ENCODE data around the gene ACTN4. TPM values are rescaled to one million over a fixed set of nuclear protein-coding genes. Genes with fewer than 3 reads are reported as not detected.

The ACTN4 gene
- total and polyA plus RNA-seq, 11 donors: 100 to 307 (median 149) TPM

- no peaks in the 10 kb centered on the region for H3K27me3 ChIP-seq
- no peak overlapping the region for H3K4me3 ChIP-seq
- H3K9me3 ChIP-seq: no peaks in the 10 kb centered on the region
- intact Hi-C loops (cut with DNase I): no loop called here
- no peak for ATAC-seq
- H3K4me1 ChIP-seq: peaks cover 0 to 9% (median 2%) of the 10 kb centered on the region in 12 donors
- H3K27ac ChIP-seq: no peak overlapping the region
- TF ChIP-seq POLR2A (IDR thresholded peaks at IDR 0.05) (no peak), CTCF (IDR thresholded peaks at IDR 0.05) (no peak)
- no peaks in the 10 kb centered on the region for H3K36me3 ChIP-seq
- no peak for DNase-seq
- 78 to 90% (median 85%) methylated on average over 12 to 13 of the region's 13 CpGs for WGBS, 4 donors
Observed at GRCh38 chr19:38774181-38774950, 126.9 kb downstream of the ACTN4 start.

GRCh38 chr19:38778733-38779132, 131.3 kb downstream of the ACTN4 start:
- TF ChIP-seq POLR2A (IDR thresholded peaks at IDR 0.05): no peak
- no peak for TF ChIP-seq CTCF (IDR thresholded peaks at IDR 0.05)
- no peak overlapping the region for H3K27ac ChIP-seq
- 56 to 67% (median 57%) methylated on average over 7 of the region's 7 CpGs for WGBS, 4 donors
- H3K4me1 ChIP-seq: peaks cover 0 to 3% (median 0%) of the 10 kb centered on the region in 12 donors
- peaks cover 0 to 2% (median 0%) of the 10 kb centered on the region in 9 donors for H3K27me3 ChIP-seq
- H3K36me3 ChIP-seq: no peaks in the 10 kb centered on the region
- H3K4me3 ChIP-seq: no peak overlapping the region
- H3K9me3 ChIP-seq: no peaks in the 10 kb centered on the region
- DNase-seq: no peak
- intact Hi-C loops (cut with DNase I): no loop called here
- ATAC-seq: no peak

GRCh38 chr19:38780443-38780842, 133.0 kb downstream of the ACTN4 start:
- TF ChIP-seq POLR2A (IDR thresholded peaks at IDR 0.05): no peak
- TF ChIP-seq CTCF (IDR thresholded peaks at IDR 0.05): no peak
- 86 to 94% (median 92%) methylated on average over 7 of the region's 7 CpGs for WGBS, 4 donors
- no peaks in the 10 kb centered on the region for H3K9me3 ChIP-seq
- no peak for DNase-seq
- H3K36me3 ChIP-seq: no peaks in the 10 kb centered on the region
- H3K27ac ChIP-seq: no peak overlapping the region
- H3K4me1 ChIP-seq: peaks cover 0 to 3% (median 0%) of the 10 kb centered on the region in 12 donors
- no peak overlapping the region for H3K4me3 ChIP-seq
- no peak for ATAC-seq
- intact Hi-C loops (cut with DNase I): no loop called here
- H3K27me3 ChIP-seq: peaks cover 0 to 2% (median 0%) of the 10 kb centered on the region in 9 donors

GRCh38 chr19:38781058-38781457, 133.6 kb downstream of the ACTN4 start:
- Histone ChIP-seq H3K9me3 (no peaks in the 10 kb centered on the region), H3K4me3 (no peak overlapping the region), H3K4me1 (peaks cover 0 to 3% (median 0%) of the 10 kb centered on the region in 12 donors), H3K27me3 (peaks cover 0 to 2% (median 0%) of the 10 kb centered on the region in 9 donors), H3K27ac (no peak overlapping the region), H3K36me3 (no peaks in the 10 kb centered on the region)
- ATAC-seq (no peak), DNase-seq (no peak)
- 44 to 50% (median 49%) methylated on average over 7 of the region's 7 CpGs for WGBS, 4 donors
- intact Hi-C loops (cut with DNase I): no loop called here
- TF ChIP-seq CTCF (IDR thresholded peaks at IDR 0.05) (no peak), POLR2A (IDR thresholded peaks at IDR 0.05) (no peak)

Other genes with a start within 250 kb of the ACTN4 start
- gene FAM98C, start 244.6 kb upstream of the ACTN4 start, total RNA-seq: 10 to 100 TPM in 8 of 9 donors, 1 to 10 TPM in 1; 9.3 to 15.8 (median 11.9) TPM
- 10 to 100 TPM in 1 of 2 donors, 1 to 10 TPM in 1; 9.6 to 10.3 TPM for gene FAM98C, start 244.6 kb upstream of the ACTN4 start, polyA plus RNA-seq
- 1 to 10 TPM in 6 of 9 donors, under 1 TPM in 3; 0.51 to 6.7 (median 1.4) TPM for gene RASGRP4, start 221.4 kb upstream of the ACTN4 start, total RNA-seq
- gene RASGRP4, start 221.4 kb upstream of the ACTN4 start, polyA plus RNA-seq: under 1 TPM; 0.61 to 0.91 TPM
- 1 to 10 TPM in 5 of 9 donors, under 1 TPM in 4; 0.44 to 2.1 (median 1.4) TPM for gene RYR1, start 214.0 kb upstream of the ACTN4 start, total RNA-seq
- gene RYR1, start 214.0 kb upstream of the ACTN4 start, polyA plus RNA-seq: under 1 TPM; 0.61 to 0.72 TPM
- gene MAP4K1, start 29.7 kb upstream of the ACTN4 start, total RNA-seq: 1 to 10 TPM; 1.2 to 9.9 (median 2.7) TPM
- gene MAP4K1, start 29.7 kb upstream of the ACTN4 start, polyA plus RNA-seq: 1 to 10 TPM in 1 of 2 donors, under 1 TPM in 1; 0.69 to 2.7 TPM
- gene EIF3K, start 28.5 kb upstream of the ACTN4 start, total RNA-seq: 1,000 to 10,000 TPM in 1 of 9 donors, 100 to 1,000 TPM in 8; 447 to 1,239 (median 596) TPM
- 100 to 1,000 TPM; 761 to 801 TPM for gene EIF3K, start 28.5 kb upstream of the ACTN4 start, polyA plus RNA-seq
- gene CAPN12, start 96.8 kb downstream of the ACTN4 start, total RNA-seq: 1 to 10 TPM in 2 of 9 donors, under 1 TPM in 7; 0.36 to 1.8 (median 0.72) TPM
- gene CAPN12, start 96.8 kb downstream of the ACTN4 start, polyA plus RNA-seq: 1 to 10 TPM in 1 of 2 donors, under 1 TPM in 1; 0.91 to 1.4 TPM
- gene LGALS7, start 125.9 kb downstream of the ACTN4 start, total RNA-seq: not detected
- gene LGALS7, start 125.9 kb downstream of the ACTN4 start, polyA plus RNA-seq: under 1 TPM in 1 of 2 donors, not detected in 1; 0.33 TPM
- not detected for gene LGALS7B, start 141.6 kb downstream of the ACTN4 start, total RNA-seq
- not detected for gene LGALS7B, start 141.6 kb downstream of the ACTN4 start, polyA plus RNA-seq
- 1 to 10 TPM in 2 of 9 donors, under 1 TPM in 5, not detected in 2; 0.35 to 1.3 (median 0.65) TPM for gene LGALS4, start 165.3 kb downstream of the ACTN4 start, total RNA-seq
- under 1 TPM; 0.68 to 0.91 TPM for gene LGALS4, start 165.3 kb downstream of the ACTN4 start, polyA plus RNA-seq
- 100 to 1,000 TPM; 382 to 799 (median 564) TPM for gene ECH1, start 184.1 kb downstream of the ACTN4 start, total RNA-seq
- 1,000 to 10,000 TPM in 1 of 2 donors, 100 to 1,000 TPM in 1; 446 to 1,292 TPM for gene ECH1, start 184.1 kb downstream of the ACTN4 start, polyA plus RNA-seq
- gene HNRNPL, start 202.3 kb downstream of the ACTN4 start, total RNA-seq: 100 to 1,000 TPM in 8 of 9 donors, 10 to 100 TPM in 1; 93.6 to 256 (median 165) TPM
- gene HNRNPL, start 202.3 kb downstream of the ACTN4 start, polyA plus RNA-seq: 100 to 1,000 TPM; 103 to 142 TPM
- 1 to 10 TPM; 1.6 to 5.7 (median 3.3) TPM for gene RINL, start 230.6 kb downstream of the ACTN4 start, total RNA-seq
- 10 to 100 TPM in 1 of 2 donors, 1 to 10 TPM in 1; 5.6 to 11.3 TPM for gene RINL, start 230.6 kb downstream of the ACTN4 start, polyA plus RNA-seq

All from heart left ventricle (tissue), 16 donors.